CD4-positive, alpha-beta memory T cell (primary cell): Measurements from ENCODE around the gene MRPL10. TPM values are rescaled to one million over a fixed set of nuclear protein-coding genes. Genes with fewer than 3 reads are reported as not detected.

Experiments used
- CTCF ChIA-PET: fragments of 350-600 bp; sonication (Branson Sonifier 250); formaldehyde crosslinking; loops from one replicate; lab custom pipeline; 2021; ENCODE audit warnings: inconsistent platforms; ENCODE audit not compliant: partially characterized antibody; lab: Charles Lee
- POLR2A ChIA-PET: fragments of 350-600 bp; sonication (Branson Sonifier 250); formaldehyde crosslinking; loops from one replicate; lab custom pipeline; 2021; ENCODE audit not compliant: partially characterized antibody; lab: Charles Lee
- DNase-seq, 5 donors: peaks; one replicate each; pipeline versions ENCODE4 v3.0.0 to v3.0.0-alpha.2; 2020 to 2022; ENCODE audit warnings: mixed read lengths in 1 of 5
- H3K27ac ChIP-seq: one replicate; pipeline ENCODE4 v1.7.0; 2013; ENCODE audit warnings: low read depth, low read length
- H3K27me3 ChIP-seq: 2 replicates; pipeline ENCODE4 v1.7.0; 2013; ENCODE audit warnings: mild to moderate bottlenecking, low read length, moderate library complexity; ENCODE audit not compliant: insufficient read depth
- H3K36me3 ChIP-seq: 2 replicates; pipeline ENCODE4 v1.7.0; 2013; ENCODE audit warnings: mild to moderate bottlenecking, low read length, moderate library complexity; ENCODE audit not compliant: insufficient read depth
- H3K4me1 ChIP-seq: 2 replicates; pipeline ENCODE4 v1.7.0; 2013; ENCODE audit warnings: mild to moderate bottlenecking, low read length, moderate library complexity; ENCODE audit not compliant: insufficient read depth
- H3K4me3 ChIP-seq, 2 donors: one replicate each; pipeline ENCODE4 v1.7.0; 2013; ENCODE audit warnings: low read length in 2 of 2, mild to moderate bottlenecking in 1 of 2
- H3K9me3 ChIP-seq, 2 donors: one replicate each; pipeline ENCODE4 v1.7.0; 2013; ENCODE audit warnings: low read length in 2 of 2, control low read depth in 1 of 2; ENCODE audit not compliant: control insufficient read depth in 1 of 2
- H3K27ac Mint-ChIP-seq, 7 donors: one replicate each; pipeline ENCODE4 v1.8.0; 2020 to 2021; ENCODE audit warnings: mixed read lengths in 7 of 7, mild to moderate bottlenecking in 6 of 7, inconsistent platforms in 3 of 7, moderate library complexity in 3 of 7
- H3K27me3 Mint-ChIP-seq, 2 donors: one replicate each; pipeline ENCODE4 v1.8.0; 2020 to 2021; ENCODE audit warnings: mixed read lengths in 2 of 2
- H3K36me3 Mint-ChIP-seq, 2 donors: one replicate each; pipeline ENCODE4 v1.8.0; 2020 to 2021; ENCODE audit warnings: mixed read lengths in 2 of 2, inconsistent platforms in 1 of 2, mild to moderate bottlenecking in 1 of 2
- H3K4me1 Mint-ChIP-seq, 4 donors: one replicate each; pipeline ENCODE4 v1.8.0; 2020 to 2021; ENCODE audit warnings: mixed read lengths in 4 of 4, mild to moderate bottlenecking in 1 of 4
- H3K4me3 Mint-ChIP-seq, 8 donors: one replicate each; pipeline ENCODE4 v1.8.0; 2020 to 2021; ENCODE audit warnings: mixed read lengths in 8 of 8, mild to moderate bottlenecking in 7 of 8, moderate library complexity in 6 of 8, inconsistent platforms in 3 of 8
- H3K9me3 Mint-ChIP-seq, 8 donors: one replicate each; pipeline ENCODE4 v1.8.0; 2020 to 2021; ENCODE audit warnings: mixed read lengths in 8 of 8, mild to moderate bottlenecking in 5 of 8, inconsistent platforms in 3 of 8, moderate library complexity in 1 of 8
- intact Hi-C: fragments of 100-400 bp; cut with micrococcal nuclease; formaldehyde crosslinking; loops from one replicate; pipeline ENCODE4 v1.15.1; 2023
- polyA plus RNA-seq, 2 donors: library from polyadenylated mRNA; unstranded; fragments of 300-500 nt; fragmentation: Illumina TruSeq; gene quantifications; one replicate each; pipeline ENCODE4 v1.2.3, GENCODE V29; 2021
- total RNA-seq, 2 experiments: library from RNA; stranded (reverse); gene quantifications; one replicate each; pipeline ENCODE4 v1.2.3, GENCODE V29; 2021

MRPL10 gene
- total and polyA plus RNA-seq, 4 experiments from 2014 or later = 39.6 to 69.6 (median 43.6) TPM

DNA sequence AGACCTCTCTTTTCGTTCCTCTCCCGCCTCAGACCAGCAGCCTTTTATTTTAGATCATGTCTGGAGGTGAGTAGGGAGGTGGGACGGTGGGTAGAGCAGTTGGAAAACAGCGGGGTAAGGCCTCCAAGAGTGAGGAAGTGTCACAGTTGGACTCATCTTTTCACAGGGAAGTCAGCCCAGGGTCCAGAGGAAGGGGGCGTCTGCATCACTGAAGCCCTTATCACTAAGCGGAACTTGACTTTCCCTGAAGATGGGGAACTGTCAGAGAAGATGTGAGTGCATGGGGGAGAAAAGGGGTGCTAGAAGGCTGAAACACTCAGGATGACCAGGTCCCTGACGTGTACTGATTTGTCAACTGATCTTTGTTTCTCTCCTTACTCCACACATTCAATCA, 590 bp upstream of the MRPL10 start:
- peak overlapping the region; percentile 86 to 100 (median 98) for H3K27ac Mint-ChIP-seq
- POLR2A ChIA-PET = interaction anchor here (0.7 to 4.0 kb wide), 12 partner anchors 9 to 1061 kb away, joined by 3 to 69 read pairs (median 4); partner anchors contain the start of genes ATP5MC1, KPNB1, OSBPL7 and SCRN2
- peak overlapping the region; percentile 82 for H3K27ac ChIP-seq
- H3K9me3 ChIP-seq = no peaks in the 10 kb centered on the region
- H3K4me3 ChIP-seq = peak overlapping the region; percentile 87 to 100
- peaks cover 4 to 28% of the 10 kb centered on the region in 2 donors for H3K36me3 Mint-ChIP-seq
- H3K4me3 Mint-ChIP-seq = peak overlapping the region; percentile 86 to 98 (median 95)
- no peak for DNase-seq
- CTCF ChIA-PET = interaction anchor here (1.0 to 3.9 kb wide), 5 partner anchors 9 to 761 kb away, joined by 3 to 31 read pairs (median 6); partner anchors contain the start of genes HOXB5, OSBPL7 and SCRN2
- H3K4me1 ChIP-seq = peaks cover 56% of the 10 kb centered on the region
- no peaks in the 10 kb centered on the region for H3K27me3 Mint-ChIP-seq
- H3K4me1 Mint-ChIP-seq = peaks cover 37 to 73% (median 49%) of the 10 kb centered on the region in 4 donors
- no peaks in the 10 kb centered on the region for H3K27me3 ChIP-seq
- intact Hi-C loops = loop anchor here (1.0 kb wide), 3 partner anchors 8 to 63 kb away; partner anchors contain the start of gene OSBPL7
- H3K9me3 Mint-ChIP-seq = peaks cover 0 to 2% (median 0%) of the 10 kb centered on the region in 8 donors
- H3K36me3 ChIP-seq = peaks cover 12% of the 10 kb centered on the region

GRCh38 chr17:47830396-47831002, 842 bp downstream of the MRPL10 start:
- peaks cover 22% of the 10 kb centered on the region for H3K36me3 ChIP-seq
- no peak for DNase-seq
- no peaks in the 10 kb centered on the region for H3K9me3 ChIP-seq
- Mint-ChIP-seq H3K27ac (peak overlapping the region; percentile 86 to 100 (median 98)), H3K36me3 (peaks cover 16 to 39% of the 10 kb centered on the region in 2 donors), H3K4me3 (peak overlapping the region; percentile 86 to 98 (median 95)), H3K4me1 (peaks cover 33 to 67% (median 45%) of the 10 kb centered on the region in 4 donors), H3K27me3 (no peaks in the 10 kb centered on the region), H3K9me3 (peaks cover 0 to 2% (median 0%) of the 10 kb centered on the region in 8 donors)
- H3K4me1 ChIP-seq = peaks cover 56% of the 10 kb centered on the region
- no peaks in the 10 kb centered on the region for H3K27me3 ChIP-seq
- H3K27ac ChIP-seq = peak overlapping the region; percentile 82
- H3K4me3 ChIP-seq = peak overlapping the region; percentile 87 to 100
- POLR2A ChIA-PET = interaction anchor here (1.0 to 4.0 kb wide), 9 partner anchors 9 to 1062 kb away, joined by 3 to 69 read pairs (median 10); partner anchors contain the start of genes ATP5MC1, KPNB1, OSBPL7 and SCRN2
- intact Hi-C loops = loop anchor here (1.0 kb wide), 3 partner anchors 9 to 65 kb away; partner anchors contain the start of gene OSBPL7
- CTCF ChIA-PET = interaction anchor here (1.2 to 3.9 kb wide), 5 partner anchors 9 to 763 kb away, joined by 3 to 31 read pairs (median 7); partner anchors contain the start of genes HOXB5, OSBPL7 and SCRN2

GRCh38 chr17:47829870-47830269, 1.5 kb downstream of the MRPL10 start:
- no peak overlapping the region for H3K4me3 ChIP-seq
- peak overlapping the region; percentile 82 for H3K27ac ChIP-seq
- no peaks in the 10 kb centered on the region for H3K27me3 ChIP-seq
- peak; percentile 77 to 91 (median 86) for DNase-seq
- H3K36me3 ChIP-seq = peaks cover 26% of the 10 kb centered on the region
- no peaks in the 10 kb centered on the region for H3K9me3 ChIP-seq
- Mint-ChIP-seq H3K4me1 (peaks cover 30 to 61% (median 40%) of the 10 kb centered on the region in 4 donors), H3K27ac (peak overlapping the region; percentile 86 to 100 (median 98)), H3K9me3 (peaks cover 0 to 2% (median 0%) of the 10 kb centered on the region in 8 donors), H3K36me3 (peaks cover 20 to 43% of the 10 kb centered on the region in 2 donors), H3K27me3 (no peaks in the 10 kb centered on the region), H3K4me3 (peak overlapping the region; percentile 71 to 98 (median 95))
- intact Hi-C loops = loop anchor here (10.0 kb wide), 1 partner anchor 765 kb away; no protein-coding TSS in a partner anchor
- peaks cover 51% of the 10 kb centered on the region for H3K4me1 ChIP-seq
- ChIA-PET POLR2A (interaction anchor here (0.6 to 4.0 kb wide), 6 partner anchors 8 to 97 kb away, joined by 3 to 69 read pairs (median 30); partner anchors contain the start of genes OSBPL7, SCRN2, SP2 and TBX21), CTCF (interaction anchor here (0.8 to 3.9 kb wide), 3 partner anchors 11 to 60 kb away, joined by 3 to 31 read pairs (median 4); partner anchors contain the start of gene SCRN2)

GRCh38 chr17:47823519-47823918, 7.8 kb downstream of the MRPL10 start:
- ChIA-PET POLR2A (interaction anchor here (3.4 kb wide), 1 partner anchor 7 kb away, joined by 57 read pairs; the partner anchor contains the start of genes LRRC46 and MRPL10), CTCF (interaction anchor here (3.4 kb wide), 1 partner anchor 19 kb away, joined by 22 read pairs; the partner anchor contains the start of gene SCRN2)
- intact Hi-C loops = loop anchor here (10.0 kb wide), 1 partner anchor 759 kb away; no protein-coding TSS in a partner anchor
- Histone ChIP-seq H3K36me3 (peaks cover 48% of the 10 kb centered on the region), H3K9me3 (no peaks in the 10 kb centered on the region), H3K27me3 (no peaks in the 10 kb centered on the region), H3K27ac (no peak overlapping the region), H3K4me3 (no peak overlapping the region), H3K4me1 (peaks cover 29% of the 10 kb centered on the region)
- Mint-ChIP-seq H3K36me3 (peaks cover 27 to 55% of the 10 kb centered on the region in 2 donors), H3K27ac (peak overlapping the region in 1 of 7 donors; percentile 35), H3K4me3 (no peak overlapping the region), H3K4me1 (peaks cover 12 to 33% (median 22%) of the 10 kb centered on the region in 4 donors), H3K9me3 (peaks cover 0 to 3% (median 0%) of the 10 kb centered on the region in 8 donors), H3K27me3 (no peaks in the 10 kb centered on the region)
- no peak for DNase-seq

GRCh38 chr17:47822785-47823184, 8.6 kb downstream of the MRPL10 start:
- Mint-ChIP-seq H3K27me3 (no peaks in the 10 kb centered on the region), H3K4me3 (peak overlapping the region in 3 of 8 donors; percentile 22 to 99 (median 96)), H3K27ac (peak overlapping the region in 6 of 7 donors; percentile 17 to 98 (median 91)), H3K4me1 (peaks cover 12 to 26% (median 21%) of the 10 kb centered on the region in 4 donors), H3K36me3 (peaks cover 30 to 57% of the 10 kb centered on the region in 2 donors), H3K9me3 (peaks cover 0 to 3% (median 0%) of the 10 kb centered on the region in 8 donors)
- CTCF ChIA-PET = interaction anchor here (1.0 to 3.4 kb wide), 3 partner anchors 8 to 174 kb away, joined by 3 to 22 read pairs (median 7); partner anchors contain the start of genes LRRC46, MRPL10 and SCRN2
- POLR2A ChIA-PET = interaction anchor here (2.1 to 3.4 kb wide), 3 partner anchors 8 to 73 kb away, joined by 15 to 57 read pairs (median 26); partner anchors contain the start of genes LRRC46, MRPL10, SCRN2 and SP2
- Histone ChIP-seq H3K9me3 (no peaks in the 10 kb centered on the region), H3K36me3 (peaks cover 50% of the 10 kb centered on the region), H3K4me3 (no peak overlapping the region), H3K27me3 (no peaks in the 10 kb centered on the region), H3K4me1 (peaks cover 25% of the 10 kb centered on the region), H3K27ac (no peak overlapping the region)
- intact Hi-C loops = loop anchor here (10.0 kb wide), 1 partner anchor 758 kb away; no protein-coding TSS in a partner anchor
- no peak for DNase-seq
